ENCODE data around the gene CABCOCO1. TPM values are rescaled to one million over a fixed set of nuclear protein-coding genes. Genes with fewer than 3 reads are reported as not detected.

The CABCOCO1 gene
- total and polyA plus RNA-seq, 8 donors, result 0.19 to 2.7 (median 0.31) TPM; not detected in 4

- TF ChIP-seq, protein P1, sequence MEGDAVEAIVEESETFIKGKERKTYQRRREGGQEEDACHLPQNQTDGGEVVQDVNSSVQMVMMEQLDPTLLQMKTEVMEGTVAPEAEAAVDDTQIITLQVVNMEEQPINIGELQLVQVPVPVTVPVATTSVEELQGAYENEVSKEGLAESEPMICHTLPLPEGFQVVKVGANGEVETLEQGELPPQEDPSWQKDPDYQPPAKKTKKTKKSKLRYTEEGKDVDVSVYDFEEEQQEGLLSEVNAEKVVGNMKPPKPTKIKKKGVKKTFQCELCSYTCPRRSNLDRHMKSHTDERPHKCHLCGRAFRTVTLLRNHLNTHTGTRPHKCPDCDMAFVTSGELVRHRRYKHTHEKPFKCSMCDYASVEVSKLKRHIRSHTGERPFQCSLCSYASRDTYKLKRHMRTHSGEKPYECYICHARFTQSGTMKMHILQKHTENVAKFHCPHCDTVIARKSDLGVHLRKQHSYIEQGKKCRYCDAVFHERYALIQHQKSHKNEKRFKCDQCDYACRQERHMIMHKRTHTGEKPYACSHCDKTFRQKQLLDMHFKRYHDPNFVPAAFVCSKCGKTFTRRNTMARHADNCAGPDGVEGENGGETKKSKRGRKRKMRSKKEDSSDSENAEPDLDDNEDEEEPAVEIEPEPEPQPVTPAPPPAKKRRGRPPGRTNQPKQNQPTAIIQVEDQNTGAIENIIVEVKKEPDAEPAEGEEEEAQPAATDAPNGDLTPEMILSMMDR (IDR thresholded peaks at IDR 0.05), result no peak
- intact Hi-C loops (cut with DNase I), result no loop called here
- Histone ChIP-seq H3K4me1 (no peaks in the 10 kb centered on the region), H3K27me3 (no peaks in the 10 kb centered on the region), H3K36me3 (no peaks in the 10 kb centered on the region), H3K9me3 (no peaks in the 10 kb centered on the region), H3K4me3 (no peak overlapping the region), H3K27ac (no peak overlapping the region)
- FAIRE-seq (no peak), ATAC-seq (no peak), DNase-seq (no peak)
These were observed 152.8 kb downstream of the CABCOCO1 start for GRCh38 chr10:61815496-61815895.

Other genes with a start within 250 kb of the CABCOCO1 start
- under 1 TPM in 4 of 6 donors, not detected in 2; 0.04 to 0.37 (median 0.15) TPM for gene TMEM26, start 209.5 kb upstream of the CABCOCO1 start, total RNA-seq
- under 1 TPM; 0.08 to 0.14 TPM for gene TMEM26, start 209.5 kb upstream of the CABCOCO1 start, polyA plus RNA-seq
- gene ARID5B, start 238.8 kb downstream of the CABCOCO1 start, total RNA-seq, result 10 to 100 TPM in 2 of 6 donors, 1 to 10 TPM in 4; 2.6 to 13.0 (median 6.8) TPM
- gene ARID5B, start 238.8 kb downstream of the CABCOCO1 start, polyA plus RNA-seq, result 1 to 10 TPM; 2.6 to 3.9 TPM

All from pancreas (tissue), 10 donors.